Ovary (tissue), 9 donors: ENCODE measurements around the gene MYO1C. TPM values are rescaled to one million over a fixed set of nuclear protein-coding genes. Genes with fewer than 3 reads are reported as not detected.
A peak's percentile ranks its signal among the peaks of the same experiment; 100 is the strongest.

Experiments used
- DNase-seq, 5 donors: peaks; one replicate each; pipeline ENCODE4 v3.0.0-alpha.2; 2019 to 2020
- H3K27ac ChIP-seq, 2 donors: fragments of 200-600 bp; one replicate each; pipeline versions ENCODE4 v1.5.1 to v1.8.0; 2019 to 2022
- H3K27me3 ChIP-seq: fragments of 200-600 bp; one replicate; pipeline ENCODE4 v1.8.0; 2022
- H3K36me3 ChIP-seq: fragments of 200-600 bp; sonication (generic); one replicate; pipeline ENCODE4 v1.5.1; 2019
- H3K4me1 ChIP-seq: one replicate; pipeline ENCODE4 v1.8.1; 2013; ENCODE audit warnings: mild to moderate bottlenecking, moderate library complexity; ENCODE audit not compliant: insufficient read depth
- H3K4me3 ChIP-seq: fragments of 200-600 bp; sonication (generic); one replicate; pipeline ENCODE4 v1.5.1; 2017
- H3K9me3 ChIP-seq, 2 donors: fragments of 200-600 bp in 1 of 2; sonication (generic) in 1 of 2; one replicate each; pipeline versions ENCODE4 v1.5.1 to v1.8.1; 2013 to 2019; ENCODE audit warnings: mild to moderate bottlenecking in 1 of 2, moderate library complexity in 1 of 2
- EP300 ChIP-seq: sonication (generic); formaldehyde crosslinking; IDR thresholded peaks from one replicate; pipeline ENCODE4 v1.6.1; 2017; ENCODE audit warnings: antibody characterized with exemption
- POLR2A ChIP-seq: fragments of 450-650 bp; IDR thresholded peaks from one replicate; pipeline ENCODE4 v1.6.1; 2017; ENCODE audit warnings: antibody characterized with exemption, mild to moderate bottlenecking, moderate library complexity
- WGBS, 3 donors: extraction: QIAGEN DNeasy Blood & Tissue Kit in 1 of 3; methylation state at CpG; one replicate each; pipeline versions ENCODE4 v1.1.5 to v1.1.7; 2013 to 2017; 5-methylcytosine and 5-hydroxymethylcytosine counted together
- intact Hi-C, 4 donors: fragments of 100-400 bp; cut with DNase I; formaldehyde crosslinking; loops; one replicate each; pipeline versions ENCODE4 v1.11.0 to v1.15.1; 2022 to 2023
- polyA plus RNA-seq, 2 donors: library from polyadenylated mRNA; stranded (reverse); fragments of 200-250 nt in 1 of 2; fragments of 350-450 nt in 1 of 2; fragmentation: Illumina TruSeq in 1 of 2; extraction: RNeasy Lipid Tissue Mini Kit (QIAGEN cat#74804) in 1 of 2; gene quantifications; one replicate each; pipeline ENCODE4 v1.2.3, GENCODE V29; 2013 to 2014
- total RNA-seq, 7 donors: library from RNA; depleted of rRNA in 2 of 7; stranded (reverse); fragments of >200 nt in 2 of 7; fragmentation: NEBNext Ultra II Directional in 3 of 7; extraction: Animal tissue kit (Norgen Biotek cat#: 25700) in 3 of 7; gene quantifications; one replicate each; pipeline versions ENCODE4 v1.1.0 to v1.2.4, GENCODE V29; 2016 to 2023
- TF ChIP-seq, protein P1 (sequence below), 3 donors: fragments of 450-650 bp in 2 of 3; fragments of 200-600 bp in 1 of 3; IDR thresholded peaks; one replicate each; pipeline versions ENCODE4 v1.5.1 to v1.8.0; 2016 to 2022; ENCODE audit warnings: antibody characterized with exemption in 3 of 3, mild to moderate bottlenecking in 1 of 3
- donor health status: DM: no; HTN: no; CAD: no; lungs with moderate emphysema.
- donor health status: DM: no; HTN: no; CAD: no.
- donor health status: Bipolar disorder and iron deficiency.
- donor health status: DM: yes; HTN: yes; CAD: no.
- donor health status: DM: no; HTN: no; CAD: no.
- donor health status: DM: yes; HTN: yes; CAD: no.

MYO1C gene
- total and polyA plus RNA-seq, 9 donors: 41.8 to 140 (median 100) TPM

DNA sequence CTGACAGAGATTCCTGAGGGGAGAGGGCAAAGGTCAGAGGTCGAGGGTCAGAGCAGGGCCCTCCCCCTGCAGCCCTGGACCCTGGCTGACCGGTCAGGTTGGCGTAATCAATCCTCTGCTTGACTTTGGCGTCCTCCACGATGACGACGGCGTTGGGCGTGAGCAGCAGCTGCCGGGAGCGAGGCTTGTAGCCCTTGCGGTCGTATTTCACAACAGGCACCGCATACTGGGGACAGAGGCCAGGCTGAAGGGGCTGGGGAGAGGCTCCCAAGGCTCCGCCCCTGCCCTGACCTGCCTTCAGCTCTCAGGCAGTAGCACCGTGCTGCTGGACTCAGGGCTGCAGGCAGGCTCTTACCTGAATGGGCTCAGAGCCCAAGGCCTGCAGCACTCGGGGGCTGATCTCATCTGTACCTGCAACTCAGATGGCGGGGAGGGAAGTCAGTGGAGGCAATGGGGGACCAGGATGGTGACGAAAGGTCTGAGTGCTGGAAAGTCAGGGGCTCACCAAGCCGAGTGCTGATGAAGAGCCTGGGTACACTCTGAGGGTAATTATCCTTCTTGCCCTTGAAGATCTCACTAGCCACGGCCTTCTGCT is 24.5 kb downstream of the MYO1C start:
- intact Hi-C loops: loop anchor here in 1 of 4 donors (2.0 to 5.0 kb wide), 2 partner anchors 41 to 276 kb away; no protein-coding TSS in a partner anchor
- Histone ChIP-seq H3K36me3 (no peaks in the 10 kb centered on the region), H3K4me3 (no peak overlapping the region), H3K9me3 (no peaks in the 10 kb centered on the region), H3K27me3 (no peaks in the 10 kb centered on the region), H3K4me1 (no peaks in the 10 kb centered on the region), H3K27ac (no peak overlapping the region)
- TF ChIP-seq, protein P1, sequence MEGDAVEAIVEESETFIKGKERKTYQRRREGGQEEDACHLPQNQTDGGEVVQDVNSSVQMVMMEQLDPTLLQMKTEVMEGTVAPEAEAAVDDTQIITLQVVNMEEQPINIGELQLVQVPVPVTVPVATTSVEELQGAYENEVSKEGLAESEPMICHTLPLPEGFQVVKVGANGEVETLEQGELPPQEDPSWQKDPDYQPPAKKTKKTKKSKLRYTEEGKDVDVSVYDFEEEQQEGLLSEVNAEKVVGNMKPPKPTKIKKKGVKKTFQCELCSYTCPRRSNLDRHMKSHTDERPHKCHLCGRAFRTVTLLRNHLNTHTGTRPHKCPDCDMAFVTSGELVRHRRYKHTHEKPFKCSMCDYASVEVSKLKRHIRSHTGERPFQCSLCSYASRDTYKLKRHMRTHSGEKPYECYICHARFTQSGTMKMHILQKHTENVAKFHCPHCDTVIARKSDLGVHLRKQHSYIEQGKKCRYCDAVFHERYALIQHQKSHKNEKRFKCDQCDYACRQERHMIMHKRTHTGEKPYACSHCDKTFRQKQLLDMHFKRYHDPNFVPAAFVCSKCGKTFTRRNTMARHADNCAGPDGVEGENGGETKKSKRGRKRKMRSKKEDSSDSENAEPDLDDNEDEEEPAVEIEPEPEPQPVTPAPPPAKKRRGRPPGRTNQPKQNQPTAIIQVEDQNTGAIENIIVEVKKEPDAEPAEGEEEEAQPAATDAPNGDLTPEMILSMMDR (IDR thresholded peaks at IDR 0.05): no peak
- no peak for TF ChIP-seq EP300
- no peak for TF ChIP-seq POLR2A
- WGBS, 3 donors: 73 to 77% (median 76%) methylated on average over 20 to 21 of the region's 21 CpGs
- DNase-seq: peak in 1 of 5 donors; percentile 43

DNA sequence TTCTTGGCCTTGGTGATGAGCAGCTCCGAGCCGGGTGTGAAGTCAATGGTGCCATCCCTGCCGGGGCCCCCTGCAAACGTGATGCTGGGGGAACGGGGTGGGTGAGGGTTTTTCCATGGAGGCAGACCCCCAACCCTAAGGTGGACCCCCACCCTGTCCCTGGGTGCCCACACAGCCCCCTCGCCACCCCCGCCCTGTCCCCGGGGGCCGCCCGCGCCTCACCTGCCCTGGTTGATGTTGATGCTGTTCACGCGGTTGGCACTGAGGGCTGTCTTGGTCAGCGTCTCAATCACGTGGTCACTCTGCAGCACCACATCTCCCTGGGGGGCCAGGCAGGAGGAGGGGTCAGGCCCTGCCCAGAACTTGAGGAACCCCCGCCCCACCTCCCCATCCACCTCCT is 25.2 kb downstream of the MYO1C start:
- 88 to 89% (median 89%) methylated on average over 13 to 16 of the region's 16 CpGs for WGBS, 3 donors
- no peak overlapping the region for H3K27ac ChIP-seq
- DNase-seq: no peak
- TF ChIP-seq, protein P1 (IDR thresholded peaks at IDR 0.05): no peak
- TF ChIP-seq POLR2A (no peak), EP300 (no peak)
- H3K9me3 ChIP-seq: no peaks in the 10 kb centered on the region
- H3K4me3 ChIP-seq: no peak overlapping the region
- no peaks in the 10 kb centered on the region for H3K4me1 ChIP-seq
- intact Hi-C loops: loop anchor here in 1 of 4 donors (2.0 to 5.0 kb wide), 2 partner anchors 42 to 275 kb away; no protein-coding TSS in a partner anchor
- H3K27me3 ChIP-seq: no peaks in the 10 kb centered on the region
- no peaks in the 10 kb centered on the region for H3K36me3 ChIP-seq

DNA sequence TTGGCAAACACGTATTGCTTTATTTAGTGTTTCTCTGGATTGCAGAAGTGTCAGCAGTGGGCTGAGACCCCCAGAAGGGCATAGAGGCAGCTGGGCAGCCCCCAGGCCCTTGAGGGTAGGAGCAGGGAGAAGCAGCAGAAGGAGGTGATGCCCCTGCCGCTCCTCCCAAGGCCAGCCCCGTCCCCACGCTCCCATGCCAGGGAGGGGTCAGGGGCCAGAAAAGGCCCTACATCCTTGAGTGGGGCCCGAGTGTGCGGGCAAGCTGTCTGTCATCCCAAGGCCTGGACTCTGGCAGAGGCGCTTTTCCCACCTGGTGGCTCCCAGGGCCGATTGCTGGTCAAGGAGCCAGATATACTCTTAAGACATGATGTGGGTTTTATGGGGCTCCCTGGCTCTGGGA is 28.3 kb downstream of the MYO1C start:
- H3K27ac ChIP-seq: no peak overlapping the region
- no peak overlapping the region for H3K4me3 ChIP-seq
- no peaks in the 10 kb centered on the region for H3K9me3 ChIP-seq
- TF ChIP-seq, protein P1 (IDR thresholded peaks at IDR 0.05): no peak
- TF ChIP-seq POLR2A (no peak), EP300 (no peak)
- no peaks in the 10 kb centered on the region for H3K4me1 ChIP-seq
- 76 to 84% (median 80%) methylated on average over 7 to 8 of the region's 8 CpGs for WGBS, 3 donors
- H3K27me3 ChIP-seq: no peaks in the 10 kb centered on the region
- DNase-seq: peak in 1 of 5 donors; percentile 32
- intact Hi-C loops: no loop called here
- no peaks in the 10 kb centered on the region for H3K36me3 ChIP-seq

DNA sequence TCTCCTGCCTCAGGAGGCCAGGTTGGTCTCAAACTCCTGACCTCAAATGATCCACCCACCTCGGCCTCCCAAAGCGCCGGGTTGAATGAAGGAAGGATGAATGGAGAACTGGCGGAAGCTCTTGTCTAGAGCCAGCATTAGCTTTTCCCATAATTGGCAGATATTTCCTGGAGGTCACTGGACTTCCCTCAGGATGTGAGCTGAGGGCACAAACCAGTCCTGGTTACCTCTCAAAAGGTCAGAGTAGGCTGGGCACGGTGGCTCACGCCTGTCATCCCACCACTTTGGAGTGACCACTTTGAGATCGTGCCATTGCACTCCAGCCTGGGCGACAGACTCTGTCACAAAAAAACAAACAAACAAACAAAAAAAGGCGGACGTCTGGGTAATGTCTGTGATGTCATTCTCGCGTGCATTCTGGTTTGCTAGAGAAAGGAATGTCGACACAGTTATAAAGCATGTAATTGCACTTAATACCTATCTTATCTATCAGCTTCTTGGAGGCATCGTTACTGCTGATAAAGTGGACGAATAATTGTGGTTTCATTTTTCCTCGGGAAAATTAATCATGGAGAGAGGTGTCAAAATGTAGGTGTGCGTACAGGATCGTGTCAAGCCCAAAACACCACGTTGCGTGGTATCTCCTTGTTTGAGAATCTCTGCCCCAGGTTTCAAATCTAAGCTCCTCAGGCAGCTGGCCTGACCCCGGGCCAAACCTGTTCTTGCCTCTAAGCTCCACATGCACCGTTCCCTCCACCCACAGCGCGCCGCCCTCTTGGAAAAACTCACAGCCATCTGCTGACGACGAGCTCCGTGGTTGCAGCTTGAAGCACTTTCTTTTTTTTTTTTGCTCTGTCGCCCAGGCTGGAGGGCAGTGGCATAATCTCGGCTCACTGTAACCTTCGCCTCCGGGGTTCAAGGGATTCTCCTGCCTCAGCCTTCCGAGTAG is 30.0 kb downstream of the MYO1C start:
- Histone ChIP-seq H3K36me3 (no peaks in the 10 kb centered on the region), H3K27ac (no peak overlapping the region), H3K27me3 (no peaks in the 10 kb centered on the region), H3K4me1 (no peaks in the 10 kb centered on the region), H3K4me3 (no peak overlapping the region), H3K9me3 (no peaks in the 10 kb centered on the region)
- WGBS, 3 donors: 64 to 76% (median 72%) methylated on average over 33 of the region's 33 CpGs
- TF ChIP-seq, protein P1 (IDR thresholded peaks at IDR 0.05): no peak
- TF ChIP-seq EP300 (no peak), POLR2A (no peak)
- intact Hi-C loops: no loop called here
- DNase-seq: peak in 1 of 5 donors; percentile 35
